NCI-H69 (cell line): Measurements from ENCODE around the gene UBE2QL1.

ENCODE experiments used
- DNase-seq: peaks from one replicate; lab custom pipeline; 2025; lab: John Stamatoyannopoulos, UW

The UBE2QL1 gene

DNA sequence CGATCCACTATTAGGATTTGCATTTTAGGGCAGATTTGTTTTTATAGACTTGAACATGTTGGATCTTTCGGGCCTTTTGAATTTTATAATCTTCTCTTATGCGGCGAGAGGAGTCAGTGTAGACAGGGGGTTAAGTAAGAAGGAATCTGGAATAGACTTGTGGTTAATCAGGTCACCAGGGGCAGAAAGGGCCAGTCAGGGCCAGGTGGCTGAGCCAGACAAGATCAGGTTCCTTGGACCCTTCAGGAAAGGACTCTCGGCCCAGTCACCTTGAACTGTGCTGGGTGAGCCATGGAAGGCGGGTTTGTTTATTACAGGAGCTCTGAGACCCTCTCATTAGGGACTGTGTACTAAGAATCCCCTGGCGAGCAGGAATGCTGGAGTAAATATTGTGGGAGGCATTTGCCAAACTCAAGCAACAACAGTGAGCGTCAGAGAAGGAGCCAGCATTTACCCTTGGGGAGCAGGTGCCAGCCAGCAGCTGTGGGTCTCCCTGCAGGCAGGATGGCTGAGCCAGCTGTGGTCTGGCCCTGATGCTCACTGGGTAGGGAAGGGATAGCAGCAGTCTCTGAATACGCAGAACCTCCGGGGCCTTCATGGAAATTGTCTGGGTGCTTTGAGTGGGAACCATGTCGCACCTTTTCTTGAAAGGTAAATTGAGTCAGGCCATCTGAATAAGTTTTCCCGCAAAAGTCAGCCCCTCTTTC, 79.2 kb downstream of the UBE2QL1 start:
- peak; percentile 68 for DNase-seq

- DNase-seq: no peak
These were observed 86.9 kb downstream of the UBE2QL1 start for GRCh38 chr5:6535594-6535993.

DNA sequence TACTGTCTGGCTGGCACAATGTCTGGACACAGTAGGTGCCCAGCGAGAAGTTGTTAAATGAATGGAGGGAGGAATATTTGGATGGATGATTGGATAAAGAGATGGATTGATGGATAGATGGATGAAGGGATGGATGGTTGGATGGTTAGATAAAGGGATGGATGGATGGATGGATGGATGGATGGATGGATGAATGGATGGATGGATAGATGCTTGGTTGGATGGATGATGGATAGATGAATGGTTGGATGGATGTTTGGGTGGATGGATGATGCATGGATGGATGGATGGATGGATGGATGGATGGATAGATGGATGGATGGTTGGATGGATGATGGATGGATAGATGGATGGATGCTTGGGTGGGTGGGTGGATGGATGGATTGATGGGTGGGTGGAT, 90.4 kb downstream of the UBE2QL1 start:
- no peak for DNase-seq

DNA sequence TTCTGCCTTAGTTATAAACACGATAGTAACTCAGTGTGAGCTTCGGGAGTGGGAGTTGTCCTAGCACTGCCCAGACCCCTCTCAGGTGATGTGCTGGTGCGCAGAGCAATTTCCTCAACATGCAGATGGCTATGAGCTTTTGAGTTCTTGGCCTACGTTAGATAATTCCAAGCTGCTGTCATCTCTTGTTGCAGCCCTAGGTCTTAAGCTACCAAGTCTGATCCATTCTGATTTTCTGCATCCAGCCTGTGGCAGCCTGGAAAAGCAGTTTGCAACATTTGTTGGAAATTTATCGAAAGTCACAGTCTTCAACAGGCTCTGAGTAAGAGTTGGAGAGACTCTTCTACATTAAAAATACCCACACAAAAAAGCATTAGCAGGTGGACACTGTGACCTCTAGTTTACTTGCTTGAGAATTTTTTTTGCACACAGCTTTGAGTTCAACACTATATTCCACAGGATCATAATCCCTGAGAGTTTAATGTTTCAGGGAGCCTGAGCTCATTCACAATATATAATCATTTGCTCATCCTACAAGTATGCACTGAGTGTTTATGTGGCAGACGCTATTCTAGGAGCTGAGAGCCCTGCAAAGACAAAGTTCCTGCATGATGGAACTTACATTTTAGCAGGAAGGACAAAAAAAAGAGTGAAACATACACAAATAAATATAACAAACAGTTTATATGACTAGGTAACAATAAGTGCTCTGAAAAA, 91.6 kb downstream of the UBE2QL1 start:
- DNase-seq: no peak

- DNase-seq: peak; percentile 41
These were observed 92.8 kb downstream of the UBE2QL1 start for GRCh38 chr5:6541256-6542013.

GRCh38 chr5:6542421-6543345, 94.0 kb downstream of the UBE2QL1 start:
- peak; percentile 45 for DNase-seq

DNA sequence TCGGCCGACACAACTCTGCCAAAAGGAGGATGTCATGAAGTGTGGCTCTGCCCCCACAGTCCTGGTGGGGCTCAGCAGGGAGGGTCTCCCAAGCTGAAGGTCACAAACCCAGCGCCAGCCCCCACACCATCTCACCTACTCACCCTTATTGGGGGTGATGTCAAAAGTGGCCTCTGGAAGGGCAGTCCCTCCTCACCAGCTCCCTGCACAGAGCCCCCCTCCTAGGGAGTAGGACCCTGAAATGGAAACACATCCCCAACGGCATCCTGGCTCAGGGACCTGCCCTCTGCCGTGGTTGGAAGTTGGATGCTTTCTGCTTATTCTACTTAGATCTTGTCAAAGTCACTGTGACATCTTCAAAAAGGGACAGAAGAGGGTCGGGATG, 94.7 kb downstream of the UBE2QL1 start:
- DNase-seq: no peak

- no peak for DNase-seq
These were observed 95.3 kb downstream of the UBE2QL1 start for GRCh38 chr5:6543830-6544560.
